T follicular helper cell (primary cell): ENCODE measurements around the gene ZMYND8.
A peak's percentile ranks its signal among the peaks of the same experiment; 100 is the strongest.
"Not testable (repeated sequence)": the region's sequence is repeated elsewhere in the genome, so short reads cannot be mapped to it uniquely, and the experiment has no call there.

Experiments
- DNase-seq: peaks from one replicate; pipeline ENCODE4 v3.0.0-alpha.2; 2020; ENCODE audit warnings: low read depth

The ZMYND8 gene

GRCh38 chr20:47225458-47225857, 131.0 kb downstream of the ZMYND8 start:
- no peak for DNase-seq

- DNase-seq, result no peak
These were observed 131.6 kb downstream of the ZMYND8 start for GRCh38 chr20:47224857-47225256.

- no peak for DNase-seq
These were observed 132.2 kb downstream of the ZMYND8 start for GRCh38 chr20:47224300-47224791.

GRCh38 chr20:47223896-47224295, 132.6 kb downstream of the ZMYND8 start:
- DNase-seq, result no peak

GRCh38 chr20:47222468-47223119, 133.9 kb downstream of the ZMYND8 start:
- DNase-seq, result no peak

GRCh38 chr20:47221036-47221625, 135.4 kb downstream of the ZMYND8 start:
- no peak for DNase-seq

- peak; percentile 14 for DNase-seq
These were observed 136.3 kb downstream of the ZMYND8 start for GRCh38 chr20:47220161-47220582.

GRCh38 chr20:47217482-47218446, 138.7 kb downstream of the ZMYND8 start:
- no peak for DNase-seq

- DNase-seq, result no peak
These were observed 139.6 kb downstream of the ZMYND8 start for GRCh38 chr20:47216819-47217410.

GRCh38 chr20:47215653-47216397, 140.7 kb downstream of the ZMYND8 start:
- no peak for DNase-seq

GRCh38 chr20:47213966-47214365, 142.5 kb downstream of the ZMYND8 start:
- no peak for DNase-seq

GRCh38 chr20:47212606-47213207, 143.8 kb downstream of the ZMYND8 start:
- DNase-seq, result no peak

- DNase-seq, result no peak
These were observed 145.5 kb downstream of the ZMYND8 start for GRCh38 chr20:47211036-47211435.

GRCh38 chr20:47210470-47210869, 146.0 kb downstream of the ZMYND8 start:
- no peak for DNase-seq

- no peak for DNase-seq
These were observed 146.5 kb downstream of the ZMYND8 start for GRCh38 chr20:47209982-47210381.

GRCh38 chr20:47208534-47209174, 147.8 kb downstream of the ZMYND8 start:
- no peak for DNase-seq

GRCh38 chr20:47206962-47207641, 149.4 kb downstream of the ZMYND8 start:
- DNase-seq, result no peak

- DNase-seq, result not testable (repeated sequence)
These were observed 149.9 kb downstream of the ZMYND8 start for GRCh38 chr20:47206552-47206951.

GRCh38 chr20:47205577-47206123, 150.8 kb downstream of the ZMYND8 start:
- DNase-seq, result no peak

- not testable (repeated sequence) for DNase-seq
These were observed 151.7 kb downstream of the ZMYND8 start for GRCh38 chr20:47204850-47205122.
